HEK293 (cell line): ENCODE data around the gene ROR2.

Experiments
- CTCF ChIP-seq: fragments of 450-650 bp; formaldehyde crosslinking; IDR thresholded peaks from 2 replicates; pipeline ENCODE4 v1.5.1; 2016; ENCODE audit warnings: missing biosample characterization, missing genetic modification characterization
- HOXC10 ChIP-seq: sonication (generic); formaldehyde crosslinking; IDR thresholded peaks from 2 replicates; pipeline ENCODE4 v1.8.1; 2023; ENCODE audit warnings: mild to moderate bottlenecking, missing genetic modification reagents
- PATZ1 ChIP-seq: fragments of 450-650 bp; formaldehyde crosslinking; IDR thresholded peaks from 2 replicates; pipeline ENCODE4 v1.5.1; 2016; ENCODE audit warnings: missing biosample characterization, missing genetic modification characterization
- PBX3 ChIP-seq: sonication (generic); formaldehyde crosslinking; IDR thresholded peaks from 2 replicates; pipeline ENCODE4 v1.8.1; 2022; ENCODE audit warnings: mild to moderate bottlenecking, moderate library complexity, missing genetic modification reagents
- TCF7L2 ChIP-seq: IDR thresholded peaks from 2 replicates; pipeline ENCODE4 v1.6.1; 2011; ENCODE audit warnings: low read depth, mild to moderate bottlenecking, inconsistent platforms, low read length, moderate library complexity, borderline replicate concordance
- ZFP41 ChIP-seq: fragments of 450-650 bp; formaldehyde crosslinking; IDR thresholded peaks from 2 replicates; pipeline ENCODE4 v1.5.1; 2016; ENCODE audit warnings: missing biosample characterization, missing genetic modification characterization, borderline replicate concordance
- ZNF202 ChIP-seq: fragments of 450-650 bp; formaldehyde crosslinking; IDR thresholded peaks from 2 replicates; pipeline ENCODE4 v1.5.1; 2016; ENCODE audit warnings: missing biosample characterization, missing genetic modification characterization, borderline replicate concordance
- ZNF211 ChIP-seq: fragments of 450-650 bp; formaldehyde crosslinking; IDR thresholded peaks from 2 replicates; pipeline ENCODE4 v1.5.1; 2016; ENCODE audit warnings: low read depth, missing biosample characterization, missing genetic modification characterization
- ZNF23 ChIP-seq: fragments of 450-650 bp; formaldehyde crosslinking; IDR thresholded peaks from 2 replicates; pipeline ENCODE4 v1.5.1; 2016; ENCODE audit warnings: missing biosample characterization, missing genetic modification characterization, borderline replicate concordance
- ZNF354C ChIP-seq: fragments of 450-650 bp; formaldehyde crosslinking; IDR thresholded peaks from 2 replicates; pipeline ENCODE4 v1.5.1; 2016; ENCODE audit warnings: missing biosample characterization, missing genetic modification characterization, low read depth, borderline replicate concordance
- ZNF530 ChIP-seq: fragments of 450-650 bp; formaldehyde crosslinking; IDR thresholded peaks from 2 replicates; pipeline ENCODE4 v1.5.1; 2016; ENCODE audit warnings: low read depth, missing biosample characterization, missing genetic modification characterization
- ZNF639 ChIP-seq: fragments of 450-650 bp; formaldehyde crosslinking; IDR thresholded peaks from 2 replicates; pipeline ENCODE4 v1.5.1; 2016; ENCODE audit warnings: missing biosample characterization, missing genetic modification characterization
- ZNF792 ChIP-seq: fragments of 450-650 bp; formaldehyde crosslinking; IDR thresholded peaks from 2 replicates; pipeline ENCODE4 v1.5.1; 2016; ENCODE audit warnings: missing biosample characterization, missing genetic modification characterization

- no peak for TF ChIP-seq ZNF211 (tag by site-specific recombination)
- TF ChIP-seq ZNF354C (tag by site-specific recombination), result no peak
- TF ChIP-seq PBX3 (CRISPR knock-in tag), result no peak
- TF ChIP-seq ZNF23, result no peak
- TF ChIP-seq CTCF (tag by site-specific recombination), result no peak
- TF ChIP-seq ZFP41 (tag by site-specific recombination), result no peak
- no peak for TF ChIP-seq ZNF530 (tag by site-specific recombination)
- no peak for TF ChIP-seq ZNF792
- no peak for TF ChIP-seq TCF7L2
- no peak for TF ChIP-seq PATZ1
- no peak for TF ChIP-seq HOXC10
- TF ChIP-seq ZNF639 (tag by site-specific recombination), result no peak
- TF ChIP-seq ZNF202, result no peak
These were observed 91.6 kb downstream of the ROR2 start for GRCh38 chr9:91858213-91859030.
